ENCODE results near the gene ART3.

GRCh38 chr4:76087007-76087769 is 12.7 kb downstream of the ART3 start:
- TF ChIP-seq, protein P1, sequence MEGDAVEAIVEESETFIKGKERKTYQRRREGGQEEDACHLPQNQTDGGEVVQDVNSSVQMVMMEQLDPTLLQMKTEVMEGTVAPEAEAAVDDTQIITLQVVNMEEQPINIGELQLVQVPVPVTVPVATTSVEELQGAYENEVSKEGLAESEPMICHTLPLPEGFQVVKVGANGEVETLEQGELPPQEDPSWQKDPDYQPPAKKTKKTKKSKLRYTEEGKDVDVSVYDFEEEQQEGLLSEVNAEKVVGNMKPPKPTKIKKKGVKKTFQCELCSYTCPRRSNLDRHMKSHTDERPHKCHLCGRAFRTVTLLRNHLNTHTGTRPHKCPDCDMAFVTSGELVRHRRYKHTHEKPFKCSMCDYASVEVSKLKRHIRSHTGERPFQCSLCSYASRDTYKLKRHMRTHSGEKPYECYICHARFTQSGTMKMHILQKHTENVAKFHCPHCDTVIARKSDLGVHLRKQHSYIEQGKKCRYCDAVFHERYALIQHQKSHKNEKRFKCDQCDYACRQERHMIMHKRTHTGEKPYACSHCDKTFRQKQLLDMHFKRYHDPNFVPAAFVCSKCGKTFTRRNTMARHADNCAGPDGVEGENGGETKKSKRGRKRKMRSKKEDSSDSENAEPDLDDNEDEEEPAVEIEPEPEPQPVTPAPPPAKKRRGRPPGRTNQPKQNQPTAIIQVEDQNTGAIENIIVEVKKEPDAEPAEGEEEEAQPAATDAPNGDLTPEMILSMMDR (IDR thresholded peaks at IDR 0.05) = peak in 2 of 4 experiments; percentile 48 to 52
- TF ChIP-seq POLR2A (IDR thresholded peaks at IDR 0.05) (no peak), POLR2AphosphoS5 (IDR thresholded peaks at IDR 0.05) (peak; percentile 22)
